Stimulated activated CD4-positive, alpha-beta T cell treated with anti-CD3 and anti-CD28 coated beads, Interleukin-2, amount 100 ng/mL, for 24 hours (primary cell): ENCODE results near the gene PARD3B.

Experiments
- DNase-seq, 2 donors: peaks; one replicate each; pipeline ENCODE4 v3.0.0-alpha.2; 2020

The PARD3B gene

GRCh38 chr2:204664708-204665121 lies 119.4 kb downstream of the PARD3B start:
- DNase-seq, result no peak

GRCh38 chr2:204665207-204665606 lies 119.9 kb downstream of the PARD3B start:
- no peak for DNase-seq

- no peak for DNase-seq
These were observed 120.5 kb downstream of the PARD3B start for GRCh38 chr2:204665771-204666170.

GRCh38 chr2:204667990-204668389 lies 122.7 kb downstream of the PARD3B start:
- DNase-seq, result no peak

- DNase-seq, result no peak
These were observed 124.1 kb downstream of the PARD3B start for GRCh38 chr2:204669382-204669781.

- no peak for DNase-seq
These were observed 124.8 kb downstream of the PARD3B start for GRCh38 chr2:204670124-204670523.

GRCh38 chr2:204670756-204671155 lies 125.5 kb downstream of the PARD3B start:
- no peak for DNase-seq

- no peak for DNase-seq
These were observed 127.5 kb downstream of the PARD3B start for GRCh38 chr2:204672772-204673171.

- no peak for DNase-seq
These were observed 128.6 kb downstream of the PARD3B start for GRCh38 chr2:204673877-204674276.

- DNase-seq, result no peak
These were observed 132.8 kb downstream of the PARD3B start for GRCh38 chr2:204678031-204678430.

- no peak for DNase-seq
These were observed 135.3 kb downstream of the PARD3B start for GRCh38 chr2:204680576-204680975.

- DNase-seq, result no peak
These were observed 136.1 kb downstream of the PARD3B start for GRCh38 chr2:204681412-204681811.

GRCh38 chr2:204683384-204683783 lies 138.1 kb downstream of the PARD3B start:
- no peak for DNase-seq

- DNase-seq, result no peak
These were observed 141.1 kb downstream of the PARD3B start for GRCh38 chr2:204686406-204686805.

- DNase-seq, result no peak
These were observed 142.5 kb downstream of the PARD3B start for GRCh38 chr2:204687776-204688175.

- peak; percentile 1 to 18 for DNase-seq
These were observed 146.7 kb downstream of the PARD3B start for GRCh38 chr2:204691911-204692510.

GRCh38 chr2:204692790-204693189 lies 147.5 kb downstream of the PARD3B start:
- DNase-seq, result no peak

- DNase-seq, result no peak
These were observed 148.0 kb downstream of the PARD3B start for GRCh38 chr2:204693262-204693661.

GRCh38 chr2:204695506-204695905 lies 150.2 kb downstream of the PARD3B start:
- DNase-seq, result no peak

- DNase-seq, result no peak
These were observed 150.8 kb downstream of the PARD3B start for GRCh38 chr2:204696124-204696523.

- DNase-seq, result no peak
These were observed 160.1 kb downstream of the PARD3B start for GRCh38 chr2:204705243-204705932.

GRCh38 chr2:204706939-204707338 lies 161.7 kb downstream of the PARD3B start:
- no peak for DNase-seq

GRCh38 chr2:204713211-204713610 lies 167.9 kb downstream of the PARD3B start:
- DNase-seq, result no peak

GRCh38 chr2:204715361-204715760 lies 170.1 kb downstream of the PARD3B start:
- DNase-seq, result no peak

- no peak for DNase-seq
These were observed 172.3 kb downstream of the PARD3B start for GRCh38 chr2:204717591-204717990.
